H9 (cell line): ENCODE measurements around the gene CPLX1. TPM values are rescaled to one million over a fixed set of nuclear protein-coding genes. Genes with fewer than 3 reads are reported as not detected.

Experiments
- DNase-seq: peaks from one replicate; pipeline ENCODE4 v3.0.0-alpha.2; 2017
- H2AFZ ChIP-seq: one replicate; pipeline ENCODE4 v1.6.1; 2013; ENCODE audit warnings: mild to moderate bottlenecking, low read length, control low read depth, moderate library complexity
- H2AK5ac ChIP-seq: 2 replicates; pipeline ENCODE4 v1.6.1; 2013; ENCODE audit warnings: low read length, control low read depth, mixed read lengths; ENCODE audit not compliant: insufficient read length
- H2BK120ac ChIP-seq: one replicate; pipeline ENCODE4 v1.6.1; 2013; ENCODE audit warnings: low read depth, mild to moderate bottlenecking, low read length, control low read depth, inconsistent platforms; ENCODE audit not compliant: poor library complexity, severe bottlenecking
- H2BK12ac ChIP-seq: 2 replicates; pipeline ENCODE4 v1.6.1; 2013; ENCODE audit warnings: low read length, control low read depth, mixed read lengths, low read depth; ENCODE audit not compliant: insufficient read length
- H2BK15ac ChIP-seq: 2 replicates; pipeline ENCODE4 v1.6.1; 2013; ENCODE audit warnings: low read depth, low read length, control low read depth
- H2BK20ac ChIP-seq: one replicate; pipeline ENCODE4 v1.6.1; 2013; ENCODE audit warnings: low read depth, mild to moderate bottlenecking, low read length, control low read depth, inconsistent platforms; ENCODE audit not compliant: poor library complexity, severe bottlenecking
- H2BK5ac ChIP-seq: 2 replicates; pipeline ENCODE4 v1.6.1; 2013; ENCODE audit warnings: low read length, control low read depth, mixed read lengths; ENCODE audit not compliant: insufficient read length
- H3K14ac ChIP-seq: 2 replicates; pipeline ENCODE4 v1.6.1; 2013; ENCODE audit warnings: low read length, control low read depth; ENCODE audit not compliant: insufficient read depth
- H3K18ac ChIP-seq: 2 replicates; pipeline ENCODE4 v1.6.1; 2013; ENCODE audit warnings: low read depth, mild to moderate bottlenecking, mixed read lengths, low read length, control low read depth; ENCODE audit not compliant: insufficient read length
- H3K23ac ChIP-seq: 2 replicates; pipeline ENCODE4 v1.6.1; 2013; ENCODE audit warnings: low read length, control low read depth, mixed read lengths, low read depth; ENCODE audit not compliant: insufficient read length
- H3K23me2 ChIP-seq: 2 replicates; pipeline ENCODE4 v1.6.1; 2013; ENCODE audit warnings: low read depth, mild to moderate bottlenecking, mixed read lengths, low read length, control low read depth; ENCODE audit not compliant: insufficient read length, poor library complexity, severe bottlenecking
- H3K27ac ChIP-seq: 2 replicates; pipeline ENCODE4 v1.5.1; 2013; ENCODE audit warnings: low read length, control low read depth, mixed read lengths, low read depth; ENCODE audit not compliant: insufficient read length
- H3K27me3 ChIP-seq: 2 replicates; pipeline ENCODE4 v1.6.1; 2013; ENCODE audit warnings: low read length, control low read depth, inconsistent platforms; ENCODE audit not compliant: insufficient read depth
- H3K4ac ChIP-seq: 2 replicates; pipeline ENCODE4 v1.6.1; 2013; ENCODE audit warnings: low read depth, mild to moderate bottlenecking, control low read depth, inconsistent platforms, low read length, moderate library complexity
- H3K4me1 ChIP-seq: 2 replicates; pipeline ENCODE4 v1.6.1; 2013; ENCODE audit warnings: low read length, control low read depth, inconsistent platforms; ENCODE audit not compliant: insufficient read depth
- H3K4me2 ChIP-seq: 2 replicates; pipeline ENCODE4 v1.6.1; 2013; ENCODE audit warnings: low read length, control low read depth, mixed read lengths; ENCODE audit not compliant: insufficient read length, insufficient read depth
- H3K56ac ChIP-seq: 2 replicates; pipeline ENCODE4 v1.6.1; 2013; ENCODE audit warnings: low read depth, mild to moderate bottlenecking, mixed read lengths, low read length, control low read depth; ENCODE audit not compliant: insufficient read length
- H3K79me1 ChIP-seq: 2 replicates; pipeline ENCODE4 v1.6.1; 2013; ENCODE audit warnings: low read depth, mild to moderate bottlenecking, moderate library complexity, low read length, control low read depth, inconsistent platforms; ENCODE audit not compliant: insufficient read depth, poor library complexity, severe bottlenecking
- H3K79me2 ChIP-seq: 2 replicates; pipeline ENCODE4 v1.6.1; 2013; ENCODE audit warnings: low read length, control low read depth, inconsistent platforms; ENCODE audit not compliant: insufficient read depth
- H3K9ac ChIP-seq: 2 replicates; pipeline ENCODE4 v1.6.1; 2013; ENCODE audit warnings: low read length, control low read depth, mixed read lengths; ENCODE audit not compliant: insufficient read length; ENCODE audit errors: extremely low read depth
- H3K9me3 ChIP-seq: one replicate; pipeline ENCODE4 v1.6.1; 2013; ENCODE audit warnings: low read depth, low read length, inconsistent platforms; ENCODE audit not compliant: control insufficient read depth
- H3T11ph ChIP-seq: one replicate; pipeline ENCODE4 v1.6.1; 2013; ENCODE audit warnings: mild to moderate bottlenecking, low read length, control low read depth, inconsistent platforms
- H4K20me1 ChIP-seq: one replicate; pipeline ENCODE4 v1.6.1; 2013; ENCODE audit not compliant: control insufficient read depth, insufficient read length, insufficient read depth
- H4K5ac ChIP-seq: 2 replicates; pipeline ENCODE4 v1.6.1; 2013; ENCODE audit warnings: low read depth, mild to moderate bottlenecking, mixed read lengths, low read length, control low read depth; ENCODE audit not compliant: insufficient read length
- H4K8ac ChIP-seq: replicated peaks from 2 replicates; pipeline ENCODE4 v1.6.1; 2013; ENCODE audit warnings: low read length, control low read depth, mixed read lengths, low read depth; ENCODE audit not compliant: insufficient read length
- H4K91ac ChIP-seq: 2 replicates; pipeline ENCODE4 v1.6.1; 2013; ENCODE audit warnings: low read depth, mild to moderate bottlenecking, moderate library complexity, mixed read lengths, low read length, control low read depth; ENCODE audit not compliant: insufficient read length
- H3K27ac Mint-ChIP-seq, 3 experiments: 2 replicates in 2 of 3; 3 replicates in 1 of 3; pipeline ENCODE4 v1.8.0; 2020 to 2021; ENCODE audit warnings: mixed read lengths in 3 of 3, mild to moderate bottlenecking in 1 of 3, moderate library complexity in 1 of 3
- H3K27me3 Mint-ChIP-seq: 2 replicates; pipeline ENCODE4 v1.8.0; 2021; ENCODE audit warnings: low read depth, mild to moderate bottlenecking, moderate library complexity, mixed read lengths
- H3K36me3 Mint-ChIP-seq, 3 experiments: 2 replicates in 2 of 3; 3 replicates in 1 of 3; pipeline ENCODE4 v1.8.0; 2020 to 2021; ENCODE audit warnings: low read depth in 3 of 3, mixed read lengths in 3 of 3; ENCODE audit not compliant: insufficient read depth in 1 of 3
- H3K4me1 Mint-ChIP-seq, 2 experiments: 2 replicates each; pipeline ENCODE4 v1.8.0; 2020; ENCODE audit warnings: mixed read lengths in 2 of 2
- H3K4me3 Mint-ChIP-seq, 2 experiments: 2 replicates in 1 of 2; 3 replicates in 1 of 2; pipeline ENCODE4 v1.8.0; 2020 to 2021; ENCODE audit warnings: mild to moderate bottlenecking in 2 of 2, mixed read lengths in 2 of 2, moderate library complexity in 1 of 2
- H3K9me3 Mint-ChIP-seq, 2 experiments: 2 replicates in 1 of 2; 3 replicates in 1 of 2; pipeline ENCODE4 v1.8.0; 2020; ENCODE audit warnings: mild to moderate bottlenecking in 2 of 2, mixed read lengths in 2 of 2, moderate library complexity in 1 of 2
- WGBS: extraction: QIAGEN DNeasy Blood & Tissue Kit; methylation state at CpG from one replicate; pipeline ENCODE4 v1.1.7; 2013; ENCODE audit warnings: missing lambda C conversion rate, low lambda C conversion rate, mixed read lengths; ENCODE audit not compliant: insufficient read length; ENCODE audit errors: extremely low coverage; 5-methylcytosine and 5-hydroxymethylcytosine counted together
- total RNA-seq: library from RNA; stranded (reverse); gene quantifications from 2 replicates; pipeline ENCODE4 v1.2.1, GENCODE V29; 2021
- TF ChIP-seq, protein P1 (sequence below): fragments of 200-600 bp; sonication (generic); conservative IDR thresholded peaks from 3 replicates; pipeline ENCODE4 v1.8.0; 2021; ENCODE audit warnings: antibody characterized with exemption, mild to moderate bottlenecking

Gene CPLX1
- total RNA-seq, 1 experiment from 2014 or later: 0.90 TPM

DNA sequence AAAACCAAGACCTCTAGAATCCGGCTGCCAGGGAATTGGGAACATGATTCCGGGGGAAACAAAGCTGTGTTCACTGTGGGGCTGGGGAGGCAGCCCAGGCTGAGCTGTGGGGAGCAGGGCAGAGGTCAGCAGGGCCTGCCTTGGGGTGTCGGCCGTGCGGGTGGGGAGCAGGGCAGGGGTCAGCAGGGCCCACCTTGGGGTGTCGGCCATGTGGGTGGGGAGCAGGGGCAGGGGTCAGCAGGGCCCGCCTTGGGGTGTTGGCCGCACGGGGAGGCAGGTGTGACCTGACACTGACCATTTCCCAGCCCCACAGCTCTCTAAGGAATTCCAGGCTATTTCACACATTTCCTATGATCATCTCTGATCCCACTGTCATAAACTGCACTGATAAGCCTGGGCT is 45.6 kb upstream of the CPLX1 start:
- H3K79me2 ChIP-seq: no peaks in the 10 kb centered on the region
- H3K23ac ChIP-seq: no peak overlapping the region
- no peak overlapping the region for H2BK5ac ChIP-seq
- H2AK5ac ChIP-seq: no peak overlapping the region
- TF ChIP-seq, protein P1, sequence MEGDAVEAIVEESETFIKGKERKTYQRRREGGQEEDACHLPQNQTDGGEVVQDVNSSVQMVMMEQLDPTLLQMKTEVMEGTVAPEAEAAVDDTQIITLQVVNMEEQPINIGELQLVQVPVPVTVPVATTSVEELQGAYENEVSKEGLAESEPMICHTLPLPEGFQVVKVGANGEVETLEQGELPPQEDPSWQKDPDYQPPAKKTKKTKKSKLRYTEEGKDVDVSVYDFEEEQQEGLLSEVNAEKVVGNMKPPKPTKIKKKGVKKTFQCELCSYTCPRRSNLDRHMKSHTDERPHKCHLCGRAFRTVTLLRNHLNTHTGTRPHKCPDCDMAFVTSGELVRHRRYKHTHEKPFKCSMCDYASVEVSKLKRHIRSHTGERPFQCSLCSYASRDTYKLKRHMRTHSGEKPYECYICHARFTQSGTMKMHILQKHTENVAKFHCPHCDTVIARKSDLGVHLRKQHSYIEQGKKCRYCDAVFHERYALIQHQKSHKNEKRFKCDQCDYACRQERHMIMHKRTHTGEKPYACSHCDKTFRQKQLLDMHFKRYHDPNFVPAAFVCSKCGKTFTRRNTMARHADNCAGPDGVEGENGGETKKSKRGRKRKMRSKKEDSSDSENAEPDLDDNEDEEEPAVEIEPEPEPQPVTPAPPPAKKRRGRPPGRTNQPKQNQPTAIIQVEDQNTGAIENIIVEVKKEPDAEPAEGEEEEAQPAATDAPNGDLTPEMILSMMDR: no peak
- no peak overlapping the region for H4K91ac ChIP-seq
- H2BK12ac ChIP-seq: no peak overlapping the region
- H4K8ac ChIP-seq: no peak overlapping the region
- H3K9me3 Mint-ChIP-seq: no peaks in the 10 kb centered on the region; a peak in 1 of 5 replicates
- H3K18ac ChIP-seq: no peak overlapping the region
- H3K27ac ChIP-seq: no peak overlapping the region
- H3K36me3 Mint-ChIP-seq: peaks cover 16 to 55% (median 46%) of the 10 kb centered on the region in 3 experiments
- H3K4me2 ChIP-seq: no peak overlapping the region
- no peak overlapping the region for H3T11ph ChIP-seq
- H3K9me3 ChIP-seq: no peaks in the 10 kb centered on the region
- H3K56ac ChIP-seq: no peak overlapping the region
- no peak overlapping the region for H2BK15ac ChIP-seq
- no peaks in the 10 kb centered on the region for H3K27me3 Mint-ChIP-seq
- H3K4ac ChIP-seq: no peak overlapping the region
- H3K79me1 ChIP-seq: no peaks in the 10 kb centered on the region
- no peak overlapping the region for H4K5ac ChIP-seq
- no peak overlapping the region for H3K9ac ChIP-seq
- no peak overlapping the region for H3K4me3 Mint-ChIP-seq
- no peaks in the 10 kb centered on the region for H3K4me1 Mint-ChIP-seq
- no peak overlapping the region for H2BK120ac ChIP-seq
- no peak overlapping the region for H2AFZ ChIP-seq
- no peak for DNase-seq
- H3K4me1 ChIP-seq: no peaks in the 10 kb centered on the region
- no peaks in the 10 kb centered on the region for H3K23me2 ChIP-seq
- no peak overlapping the region for H2BK20ac ChIP-seq
- H3K14ac ChIP-seq: no peak overlapping the region
- H3K27me3 ChIP-seq: no peaks in the 10 kb centered on the region
- peaks cover 4% of the 10 kb centered on the region for H4K20me1 ChIP-seq
- no CpG with 5 or more reads among the region's 9 CpGs for WGBS
- no peak overlapping the region; a peak in 1 of 7 replicates for H3K27ac Mint-ChIP-seq
